Prostate gland (tissue), 2 donors: Measurements from ENCODE around the gene ELP5. TPM values are rescaled to one million over a fixed set of nuclear protein-coding genes. Genes with fewer than 3 reads are reported as not detected.

Experiments
- DNase-seq: peaks from one replicate; pipeline ENCODE4 v3.0.0-alpha.2; 2019; ENCODE audit warnings: low spot score
- H3K27ac ChIP-seq, 2 donors: fragments of 200-600 bp; sonication (generic); 2 replicates each; pipeline ENCODE4 v1.5.1; 2017 to 2019
- H3K27me3 ChIP-seq: fragments of 200-600 bp; sonication (generic); replicated peaks from 2 replicates; pipeline ENCODE4 v1.5.1; 2019; ENCODE audit not compliant: insufficient read depth
- H3K36me3 ChIP-seq, 2 donors: fragments of 200-600 bp; sonication (generic); 1 replicate in 1 of 2; 2 replicates in 1 of 2; pipeline versions ENCODE4 v1.5.1 to v1.8.1; 2017 to 2019
- H3K4me1 ChIP-seq: fragments of 200-600 bp; sonication (generic); replicated peaks from 2 replicates; pipeline ENCODE4 v1.5.1; 2019
- H3K4me3 ChIP-seq, 2 donors: fragments of 200-600 bp; sonication (generic); 2 replicates each; pipeline ENCODE4 v1.5.1; 2017 to 2019
- H3K9me3 ChIP-seq: fragments of 200-600 bp; sonication (generic); 2 replicates; pipeline ENCODE4 v1.5.1; 2017
- POLR2A ChIP-seq: fragments of 450-650 bp; IDR thresholded peaks from one replicate; pipeline ENCODE4 v1.6.1; 2016; ENCODE audit warnings: antibody characterized with exemption, mild to moderate bottlenecking
- POLR2AphosphoS5 ChIP-seq: sonication (generic); formaldehyde crosslinking; IDR thresholded peaks from one replicate; pipeline ENCODE4 v1.6.1; 2017; ENCODE audit warnings: antibody characterized with exemption
- WGBS: methylation state at CpG from one replicate; pipeline ENCODE4 v1.1.5; 2018; 5-methylcytosine and 5-hydroxymethylcytosine counted together
- intact Hi-C: fragments of 100-400 bp; cut with DNase I; formaldehyde crosslinking; loops from one replicate; pipeline ENCODE4 v1.14.2; 2022
- total RNA-seq, 2 donors: library from RNA; depleted of rRNA; stranded (reverse); fragments of >200 nt; gene quantifications; one replicate each; pipeline ENCODE4 v1.1.0, GENCODE V29; 2016
- TF ChIP-seq, protein P1 (sequence below), 4 experiments: fragments of 200-600 bp in 2 of 4; fragments of 450-650 bp in 2 of 4; sonication (generic) in 2 of 4; IDR thresholded peaks; 1 replicate in 3 of 4; 2 replicates in 1 of 4; pipeline ENCODE4 v1.5.1; 2016 to 2019; ENCODE audit warnings: antibody characterized with exemption in 4 of 4, mild to moderate bottlenecking in 2 of 4, moderate library complexity in 2 of 4

Gene ELP5
- total RNA-seq, 2 donors from 2014 or later: 50.1 to 65.2 TPM

DNA sequence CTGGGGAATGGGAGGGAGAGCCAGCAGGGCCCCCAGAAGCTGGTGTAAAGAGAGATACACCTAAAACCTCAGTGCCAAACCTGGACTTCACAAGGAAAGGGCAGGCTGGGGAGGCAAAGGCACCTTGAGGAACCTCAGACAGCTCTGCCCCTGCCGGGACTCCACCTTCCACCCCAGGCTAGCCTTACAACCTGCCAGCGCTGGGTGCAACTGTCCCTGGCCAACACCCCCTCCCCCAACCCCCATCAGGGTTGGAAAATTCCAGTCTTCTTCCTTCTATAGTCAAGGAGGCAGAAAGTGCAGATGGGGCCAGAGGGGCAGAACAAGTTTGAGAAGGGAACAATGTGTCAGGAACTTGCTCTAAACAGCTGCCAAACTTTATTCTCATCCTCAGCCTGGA, 40.2 kb downstream of the ELP5 start:
- intact Hi-C loops: no loop called here
- H3K4me3 ChIP-seq: no peak overlapping the region
- no peak overlapping the region for H3K27ac ChIP-seq
- WGBS: 50% methylated on average over 2 of the region's 2 CpGs
- H3K27me3 ChIP-seq: no peaks in the 10 kb centered on the region
- no peaks in the 10 kb centered on the region for H3K36me3 ChIP-seq
- H3K9me3 ChIP-seq: no peaks in the 10 kb centered on the region
- TF ChIP-seq POLR2AphosphoS5 (no peak), POLR2A (no peak)
- TF ChIP-seq, protein P1, sequence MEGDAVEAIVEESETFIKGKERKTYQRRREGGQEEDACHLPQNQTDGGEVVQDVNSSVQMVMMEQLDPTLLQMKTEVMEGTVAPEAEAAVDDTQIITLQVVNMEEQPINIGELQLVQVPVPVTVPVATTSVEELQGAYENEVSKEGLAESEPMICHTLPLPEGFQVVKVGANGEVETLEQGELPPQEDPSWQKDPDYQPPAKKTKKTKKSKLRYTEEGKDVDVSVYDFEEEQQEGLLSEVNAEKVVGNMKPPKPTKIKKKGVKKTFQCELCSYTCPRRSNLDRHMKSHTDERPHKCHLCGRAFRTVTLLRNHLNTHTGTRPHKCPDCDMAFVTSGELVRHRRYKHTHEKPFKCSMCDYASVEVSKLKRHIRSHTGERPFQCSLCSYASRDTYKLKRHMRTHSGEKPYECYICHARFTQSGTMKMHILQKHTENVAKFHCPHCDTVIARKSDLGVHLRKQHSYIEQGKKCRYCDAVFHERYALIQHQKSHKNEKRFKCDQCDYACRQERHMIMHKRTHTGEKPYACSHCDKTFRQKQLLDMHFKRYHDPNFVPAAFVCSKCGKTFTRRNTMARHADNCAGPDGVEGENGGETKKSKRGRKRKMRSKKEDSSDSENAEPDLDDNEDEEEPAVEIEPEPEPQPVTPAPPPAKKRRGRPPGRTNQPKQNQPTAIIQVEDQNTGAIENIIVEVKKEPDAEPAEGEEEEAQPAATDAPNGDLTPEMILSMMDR (IDR thresholded peaks at IDR 0.05): no peak
- DNase-seq: no peak
- peaks cover 13% of the 10 kb centered on the region for H3K4me1 ChIP-seq

DNA sequence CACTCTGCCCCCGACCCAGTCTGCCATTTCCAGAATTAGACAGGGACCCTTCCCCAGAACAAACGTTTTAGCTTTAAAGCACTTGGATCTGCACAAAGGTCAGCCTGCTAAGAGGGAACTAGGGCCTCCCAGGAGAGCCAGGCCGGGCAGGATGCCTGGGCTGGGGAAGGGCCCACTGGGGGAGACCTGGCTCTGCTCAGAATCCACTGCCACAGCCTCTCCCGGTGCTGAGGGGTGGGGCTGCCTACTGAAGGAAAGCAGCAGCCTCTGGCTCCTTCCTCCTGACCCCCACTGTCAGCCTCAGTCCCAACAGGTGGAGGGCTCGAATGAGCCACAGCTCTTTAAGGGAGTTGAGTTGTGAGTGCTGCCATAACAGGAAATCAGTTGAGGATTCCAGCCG, 40.7 kb downstream of the ELP5 start:
- TF ChIP-seq POLR2A (no peak), POLR2AphosphoS5 (no peak)
- TF ChIP-seq, protein P1 (IDR thresholded peaks at IDR 0.05): no peak
- Histone ChIP-seq H3K27ac (peak overlapping the region in 1 of 2 donors; percentile 13), H3K27me3 (no peaks in the 10 kb centered on the region), H3K4me1 (peaks cover 13% of the 10 kb centered on the region), H3K4me3 (no peak overlapping the region), H3K9me3 (no peaks in the 10 kb centered on the region), H3K36me3 (no peaks in the 10 kb centered on the region)
- no peak for DNase-seq
- 30% methylated on average over 6 of the region's 6 CpGs for WGBS
- intact Hi-C loops: no loop called here

DNA sequence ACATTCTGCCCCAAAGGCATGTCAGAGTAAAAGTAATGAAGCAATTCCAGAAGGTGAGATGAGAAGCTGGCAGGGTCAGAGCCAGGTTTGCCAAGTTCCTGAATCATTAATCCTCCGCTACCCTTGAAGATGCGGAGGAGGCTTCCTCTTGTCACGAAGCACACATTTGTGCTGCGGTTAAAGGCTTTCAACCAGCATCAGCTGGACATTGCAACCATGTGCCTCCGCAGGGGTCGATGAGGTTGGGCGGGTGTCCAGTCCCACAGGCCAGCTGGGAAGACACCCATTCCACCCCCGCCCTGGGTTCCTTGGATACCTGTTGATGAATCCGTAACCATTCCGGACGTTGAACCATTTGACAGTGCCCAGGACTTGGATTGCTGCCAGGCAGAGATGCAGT, 41.1 kb downstream of the ELP5 start:
- intact Hi-C loops: no loop called here
- Histone ChIP-seq H3K27ac (peak overlapping the region in 1 of 2 donors; percentile 13), H3K9me3 (no peaks in the 10 kb centered on the region), H3K27me3 (no peaks in the 10 kb centered on the region), H3K4me1 (peaks cover 13% of the 10 kb centered on the region), H3K36me3 (no peaks in the 10 kb centered on the region), H3K4me3 (no peak overlapping the region)
- WGBS: 75% methylated on average over 11 of the region's 11 CpGs
- no peak for DNase-seq
- TF ChIP-seq, protein P1 (IDR thresholded peaks at IDR 0.05): no peak
- TF ChIP-seq POLR2AphosphoS5 (no peak), POLR2A (no peak)

DNA sequence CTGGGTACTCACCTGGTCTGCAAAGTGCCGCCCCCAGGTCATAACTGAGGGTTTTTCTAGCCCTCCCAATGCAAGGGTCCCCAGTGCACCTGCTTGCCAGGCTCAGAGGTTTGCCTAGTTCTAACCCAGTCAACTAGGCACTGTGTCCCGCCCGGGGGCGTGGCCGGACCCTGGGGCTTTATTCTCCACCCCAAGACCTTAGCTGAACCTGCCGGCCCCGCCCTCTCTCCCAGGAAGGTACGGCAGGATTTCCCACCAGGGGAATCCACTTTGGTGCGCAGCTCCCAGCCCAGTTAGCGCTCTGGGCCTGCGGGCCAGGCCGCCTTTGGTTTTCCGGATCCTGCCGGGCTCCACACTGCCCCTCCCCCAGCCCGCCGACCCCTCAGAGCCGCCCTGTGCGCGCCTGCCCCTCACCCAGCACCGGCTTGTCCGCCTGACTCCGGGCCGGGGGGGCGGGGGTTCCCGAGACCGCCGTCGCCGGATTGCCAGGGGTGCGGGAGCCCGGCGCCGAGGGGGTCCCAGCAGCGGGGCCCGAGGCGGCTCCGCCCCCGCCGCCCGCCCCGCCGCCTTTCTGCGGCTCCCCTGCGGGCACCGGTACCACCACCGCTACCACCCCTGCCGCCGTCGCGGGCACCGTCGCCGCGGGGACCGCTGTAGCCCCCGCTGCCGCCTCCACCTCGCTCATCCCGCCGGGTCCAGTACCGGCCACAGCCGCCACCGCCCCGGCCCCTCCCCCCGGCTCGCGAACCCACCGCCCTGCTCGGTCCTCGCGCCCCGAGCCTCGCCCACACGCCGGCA, 42.0 kb downstream of the ELP5 start:
- peaks cover 13% of the 10 kb centered on the region for H3K4me1 ChIP-seq
- H3K36me3 ChIP-seq: no peaks in the 10 kb centered on the region
- no peak overlapping the region for H3K27ac ChIP-seq
- no peaks in the 10 kb centered on the region for H3K9me3 ChIP-seq
- 6% methylated on average over 47 of the region's 75 CpGs for WGBS
- TF ChIP-seq POLR2AphosphoS5 (no peak), POLR2A (no peak)
- TF ChIP-seq, protein P1 (IDR thresholded peaks at IDR 0.05): no peak
- peak overlapping the region; percentile 3 to 23 for H3K4me3 ChIP-seq
- intact Hi-C loops: no loop called here
- H3K27me3 ChIP-seq: no peaks in the 10 kb centered on the region
- DNase-seq: no peak

DNA sequence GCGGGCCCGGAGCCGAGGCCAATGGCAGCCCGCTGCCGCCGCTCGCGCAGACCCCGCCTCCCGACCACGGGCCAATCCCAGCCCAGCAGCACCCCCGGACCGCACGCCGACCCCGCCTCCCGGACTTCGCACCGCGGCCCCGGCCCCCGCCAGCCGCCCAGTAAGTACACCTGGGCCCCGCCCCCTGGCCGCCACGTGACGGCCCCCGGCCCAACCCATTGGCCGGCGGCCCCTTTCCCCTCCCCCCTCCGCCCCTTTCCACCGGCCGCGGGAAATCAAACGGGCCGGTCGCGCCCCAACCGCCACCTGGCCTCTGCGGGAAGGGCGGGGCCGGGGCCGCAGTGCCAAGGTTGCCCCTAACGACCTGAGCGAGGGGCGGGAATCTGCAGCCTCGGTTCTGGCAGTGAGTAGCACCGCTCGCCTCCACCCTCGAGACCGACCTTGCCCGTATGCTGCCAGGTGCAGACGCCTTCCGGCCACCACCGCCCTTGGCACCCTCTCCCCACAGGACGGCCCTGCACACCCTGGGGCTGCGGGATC, 42.7 kb downstream of the ELP5 start, which contains the start of gene YBX2:
TSS of gene YBX2 (minus strand) at position 26 of the 540 bp plus-strand sequence. CDS start 139 bp downstream, outside the sequence.
- Histone ChIP-seq H3K4me1 (peaks cover 13% of the 10 kb centered on the region), H3K27ac (no peak within 1 kb of the TSS), H3K36me3 (no peaks in the 10 kb centered on the region), H3K4me3 (peak within 1 kb of the TSS; percentile 3 to 23), H3K27me3 (no peaks in the 10 kb centered on the region), H3K9me3 (no peaks in the 10 kb centered on the region)
- peak; percentile 57 for DNase-seq
- TF ChIP-seq POLR2A (no peak), POLR2AphosphoS5 (no peak)
- TF ChIP-seq, protein P1 (IDR thresholded peaks at IDR 0.05): no peak
- intact Hi-C loops: no loop called here
- WGBS: 3% methylated on average over 57 of the region's 57 CpGs
